HCT116 (cell line): ENCODE results near the gene THTPA. TPM values are rescaled to one million over a fixed set of nuclear protein-coding genes. Genes with fewer than 3 reads are reported as not detected.
A peak's percentile ranks its signal among the peaks of the same experiment; 100 is the strongest.

Experiments
- ATAC-seq: fragments of 200-7000 bp; cut with Tn5 transposase; 2 replicates; pipeline ENCODE4 v1.9.1; 2020; ENCODE audit warnings: mild to moderate bottlenecking, moderate library complexity
- BruUV-seq: library from RNA; stranded (reverse); fragments of 400-500 nt; replicated peaks from 2 replicates; lab custom pipeline; 2021; lab: Mats Ljungman, UMichigan
- CTCF ChIA-PET: fragments of 300-600 bp; sonication (Branson Sonifier 250); formaldehyde crosslinking; loops from one replicate; lab custom pipeline; 2021; ENCODE audit warnings: antibody characterized with exemption; lab: Charles Lee
- POLR2A ChIA-PET: fragments of 300-600, 350-600 bp; sonication (Branson Sonifier 250); formaldehyde crosslinking; loops from one replicate; lab custom pipeline; 2021; ENCODE audit warnings: antibody characterized with exemption; lab: Charles Lee
- RAD21 ChIA-PET, 2 experiments: fragments of 300-600 bp; sonication (Branson Sonifier 250); formaldehyde crosslinking; loops; one replicate each; lab custom pipeline; 2023; ENCODE audit warnings: low total read pairs in 2 of 2; ENCODE audit not compliant: uncharacterized antibody in 2 of 2, unreplicated experiment in 2 of 2, low non-redundant PET in 1 of 2; lab: Charles Lee
- DNase-seq: peaks from one replicate; pipeline ENCODE4 v3.0.0-alpha.2; 2010; ENCODE audit warnings: low read depth, low spot score
- H2AFZ ChIP-seq: fragments of 200-600 bp; shearing (Covaris generic), sonication (generic); 2 replicates; pipeline ENCODE4 v1.6.1; 2017; ENCODE audit warnings: low read depth, mixed run types, mixed read lengths, antibody characterized with exemption, low read length; ENCODE audit not compliant: poor library complexity, severe bottlenecking
- H3K27ac ChIP-seq: 2 replicates; pipeline ENCODE4 v1.5.1; 2012; ENCODE audit warnings: low read depth, low read length
- H3K27me3 ChIP-seq: fragments of 200-600 bp; sonication (generic); 2 replicates; pipeline ENCODE4 v1.6.1; 2016; ENCODE audit warnings: mixed run types, low read length, mixed read lengths; ENCODE audit not compliant: insufficient read depth
- H3K36me3 ChIP-seq, 2 experiments: fragments of 200-500 bp in 1 of 2; fragments of 200-600 bp in 1 of 2; sonication (Bioruptor generic) in 1 of 2; sonication (generic) in 1 of 2; 2 replicates each; pipeline versions ENCODE4 v1.5.1 to v1.6.1; 2014 to 2016; ENCODE audit warnings: low read length in 2 of 2, inconsistent platforms in 1 of 2, mixed read lengths in 1 of 2, mixed run types in 1 of 2; ENCODE audit not compliant: insufficient read depth in 2 of 2, control insufficient read depth in 1 of 2
- H3K4me1 ChIP-seq, 2 experiments: fragments of 200-600 bp in 1 of 2; sonication (generic) in 1 of 2; 2 replicates each; pipeline versions ENCODE4 v1.5.1 to v1.6.1; 2012 to 2017; ENCODE audit warnings: low read length in 2 of 2, inconsistent platforms in 1 of 2, mild to moderate bottlenecking in 1 of 2, mixed read lengths in 1 of 2, mixed run types in 1 of 2, moderate library complexity in 1 of 2; ENCODE audit not compliant: insufficient read depth in 2 of 2, control insufficient read depth in 1 of 2
- H3K4me2 ChIP-seq: fragments of 200-600 bp; sonication (generic); 2 replicates; pipeline ENCODE4 v1.6.1; 2017; ENCODE audit warnings: mixed run types, low read length, mixed read lengths
- H3K4me3 ChIP-seq, 2 experiments: fragments of 200-600 bp in 1 of 2; sonication (generic) in 1 of 2; replicated peaks in 1 of 2; 2 replicates each; pipeline ENCODE4 v1.5.1; 2011 to 2016; ENCODE audit warnings: low read length in 2 of 2, control low read depth in 1 of 2, low read depth in 1 of 2, mild to moderate bottlenecking in 1 of 2, mixed read lengths in 1 of 2, mixed run types in 1 of 2
- H3K79me2 ChIP-seq: fragments of 200-600 bp; sonication (generic); 2 replicates; pipeline ENCODE4 v1.6.1; 2017; ENCODE audit warnings: mild to moderate bottlenecking, mixed run types, low read length, moderate library complexity, mixed read lengths; ENCODE audit not compliant: insufficient read depth
- H3K9ac ChIP-seq: fragments of 200-600 bp; sonication (generic); 2 replicates; pipeline ENCODE4 v1.6.1; 2016; ENCODE audit warnings: low read length, mixed read lengths
- H3K9me2 ChIP-seq: fragments of 200-600 bp; sonication (generic), shearing (Covaris generic); 2 replicates; pipeline ENCODE4 v1.6.1; 2017; ENCODE audit warnings: mixed run types, mild to moderate bottlenecking, moderate library complexity; ENCODE audit not compliant: insufficient read depth
- H3K9me3 ChIP-seq, 2 experiments: fragments of 200-500 bp in 1 of 2; fragments of 200-600 bp in 1 of 2; sonication (Bioruptor generic) in 1 of 2; sonication (generic) in 1 of 2; 2 replicates each; pipeline ENCODE4 v1.6.1; 2014 to 2017; ENCODE audit warnings: low read length in 2 of 2, mixed read lengths in 2 of 2, inconsistent platforms in 1 of 2, low read depth in 1 of 2, mild to moderate bottlenecking in 1 of 2, mixed run types in 1 of 2, moderate library complexity in 1 of 2; ENCODE audit not compliant: control insufficient read depth in 1 of 2, insufficient read depth in 1 of 2
- H4K20me1 ChIP-seq: fragments of 200-600 bp; sonication (generic), shearing (Covaris generic); 2 replicates; pipeline ENCODE4 v1.6.1; 2017; ENCODE audit warnings: mixed run types, mild to moderate bottlenecking, moderate library complexity; ENCODE audit not compliant: insufficient read depth
- CEBPB ChIP-seq: IDR thresholded peaks from 2 replicates; pipeline ENCODE4 v1.6.1; 2012; ENCODE audit warnings: low read depth
- EGR1 ChIP-seq: IDR thresholded peaks from 2 replicates; pipeline ENCODE4 v1.6.1; 2012; ENCODE audit warnings: low read depth
- ELF1 ChIP-seq: IDR thresholded peaks from 2 replicates; pipeline ENCODE4 v1.6.1; 2012; ENCODE audit warnings: low read depth, borderline replicate concordance
- EZH2 ChIP-seq: fragments of 200-600 bp; sonication (generic); IDR thresholded peaks from 2 replicates; pipeline ENCODE4 v1.6.1; 2017; ENCODE audit warnings: antibody characterized with exemption, mixed run types
- FOSL1 ChIP-seq: IDR thresholded peaks from 2 replicates; pipeline ENCODE4 v1.6.1; 2012; ENCODE audit warnings: low read depth
- JUND ChIP-seq: IDR thresholded peaks from 2 replicates; pipeline ENCODE4 v1.6.1; 2012
- RAD21 ChIP-seq: IDR thresholded peaks from 2 replicates; pipeline ENCODE4 v1.6.1; 2012; ENCODE audit warnings: low read depth, mild to moderate bottlenecking
- SRF ChIP-seq: IDR thresholded peaks from 2 replicates; pipeline ENCODE4 v1.6.1; 2012; ENCODE audit warnings: low read depth
- TCF7L2 ChIP-seq: IDR thresholded peaks from 2 replicates; pipeline ENCODE4 v1.7.0; 2011; ENCODE audit warnings: borderline replicate concordance, inconsistent platforms; ENCODE audit not compliant: insufficient read depth, insufficient read length; ENCODE audit errors: extremely low read depth
- intact Hi-C: fragments of 100-400 bp; cut with micrococcal nuclease; formaldehyde crosslinking; loops from 2 replicates; pipeline ENCODE4 v1.10.0; 2022
- total RNA-seq: library from RNA; stranded (reverse); gene quantifications from one replicate; pipeline ENCODE4 v1.2.1, GENCODE V29; 2021; ENCODE audit not compliant: unreplicated experiment
- TF ChIP-seq, protein P1 (sequence below): IDR thresholded peaks from 2 replicates; pipeline ENCODE4 v1.6.1; 2011; ENCODE audit warnings: mild to moderate bottlenecking, low read length, moderate library complexity; ENCODE audit not compliant: insufficient replicate concordance; ENCODE audit errors: extremely low read depth
- TF ChIP-seq, protein P2 (sequence below), 3 experiments: fragments of 200-600 bp in 1 of 3; sonication (generic) in 1 of 3; IDR thresholded peaks in 2 of 3; conservative IDR thresholded peaks in 1 of 3; 2 replicates each; pipeline ENCODE4 v1.5.1; 2012 to 2017; ENCODE audit warnings: low read depth in 2 of 3, low read length in 2 of 3, antibody characterized with exemption in 1 of 3, borderline replicate concordance in 1 of 3, control low read depth in 1 of 3, mild to moderate bottlenecking in 1 of 3, mixed read lengths in 1 of 3, mixed run types in 1 of 3, moderate library complexity in 1 of 3; ENCODE audit not compliant: insufficient read depth in 1 of 3
- TF ChIP-seq, protein P3 (sequence below): IDR thresholded peaks from 2 replicates; pipeline ENCODE4 v1.6.1; 2012
- TF ChIP-seq, protein P4 (sequence below): IDR thresholded peaks from 2 replicates; pipeline ENCODE4 v1.6.1; 2012

The THTPA gene
- total RNA-seq, 1 experiment from 2014 or later: 5.8 TPM

DNA sequence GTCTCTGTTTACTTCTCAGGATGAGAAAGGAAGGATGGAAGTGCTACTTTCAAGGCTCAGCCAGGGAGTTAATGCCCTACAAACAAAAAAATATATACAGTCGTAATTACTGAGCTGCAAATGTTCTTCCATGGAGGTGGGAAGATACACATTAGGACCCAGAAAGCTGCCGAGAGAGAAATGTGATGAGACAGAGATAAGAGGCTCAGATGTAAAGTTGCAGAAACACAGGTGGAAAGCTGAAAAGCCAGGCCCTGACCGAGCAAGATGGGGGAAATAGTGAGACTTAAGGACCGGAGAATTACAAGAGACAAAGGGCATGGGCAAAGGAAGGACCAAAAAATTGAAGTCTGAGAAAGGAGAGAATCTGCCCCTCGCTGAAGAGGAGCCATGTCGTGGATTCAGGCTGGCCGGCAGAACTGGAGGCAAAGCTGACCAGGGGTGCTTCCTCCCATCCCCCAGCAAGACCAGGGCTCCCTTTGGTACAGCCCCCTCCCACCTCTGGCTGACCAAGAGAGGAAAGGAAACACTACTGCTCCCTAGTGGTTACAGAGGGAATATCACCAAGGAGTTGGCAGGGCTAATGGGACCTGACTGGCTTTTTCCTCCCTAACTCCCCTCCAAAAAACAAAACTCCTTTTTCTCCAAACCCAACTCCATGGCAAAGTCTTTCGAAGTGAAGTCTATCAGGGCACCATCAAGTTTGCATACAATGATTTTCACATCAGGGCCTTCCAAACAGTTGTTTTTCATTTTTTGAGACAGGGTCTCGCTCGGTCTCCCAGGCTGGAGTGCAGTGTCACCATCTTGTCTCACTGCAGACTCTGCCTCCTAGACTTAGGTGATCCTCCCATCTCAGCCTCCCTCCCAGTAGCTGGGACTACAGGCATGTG, 16.6 kb upstream of the THTPA start:
- no peak overlapping the region for H3K4me3 ChIP-seq

More for the DNA sequence above, 16.6 kb upstream of the THTPA start:
- Histone ChIP-seq H3K36me3 (no peaks in the 10 kb centered on the region), H3K4me1 (peaks cover 0 to 9% of the 10 kb centered on the region in 2 experiments; a peak in 2 of 4 replicates), H3K27me3 (no peaks in the 10 kb centered on the region), H3K79me2 (no peaks in the 10 kb centered on the region), H4K20me1 (no peaks in the 10 kb centered on the region), H3K9me3 (no peaks in the 10 kb centered on the region), H3K4me2 (no peak overlapping the region), H3K9me2 (no peaks in the 10 kb centered on the region), H3K9ac (no peak overlapping the region), H3K27ac (no peak overlapping the region), H2AFZ (no peak overlapping the region)
- DNase-seq: peak; percentile 19
- intact Hi-C loops: loop anchor here (5.0 kb wide), 1 partner anchor 62 kb away; no protein-coding TSS in a partner anchor
- peak; percentile 95 for ATAC-seq
- TF ChIP-seq, protein P1, sequence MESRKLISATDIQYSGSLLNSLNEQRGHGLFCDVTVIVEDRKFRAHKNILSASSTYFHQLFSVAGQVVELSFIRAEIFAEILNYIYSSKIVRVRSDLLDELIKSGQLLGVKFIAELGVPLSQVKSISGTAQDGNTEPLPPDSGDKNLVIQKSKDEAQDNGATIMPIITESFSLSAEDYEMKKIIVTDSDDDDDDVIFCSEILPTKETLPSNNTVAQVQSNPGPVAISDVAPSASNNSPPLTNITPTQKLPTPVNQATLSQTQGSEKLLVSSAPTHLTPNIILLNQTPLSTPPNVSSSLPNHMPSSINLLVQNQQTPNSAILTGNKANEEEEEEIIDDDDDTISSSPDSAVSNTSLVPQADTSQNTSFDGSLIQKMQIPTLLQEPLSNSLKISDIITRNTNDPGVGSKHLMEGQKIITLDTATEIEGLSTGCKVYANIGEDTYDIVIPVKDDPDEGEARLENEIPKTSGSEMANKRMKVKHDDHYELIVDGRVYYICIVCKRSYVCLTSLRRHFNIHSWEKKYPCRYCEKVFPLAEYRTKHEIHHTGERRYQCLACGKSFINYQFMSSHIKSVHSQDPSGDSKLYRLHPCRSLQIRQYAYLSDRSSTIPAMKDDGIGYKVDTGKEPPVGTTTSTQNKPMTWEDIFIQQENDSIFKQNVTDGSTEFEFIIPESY: no peak
- TF ChIP-seq EZH2 (no peak), JUND (no peak), SRF (no peak), FOSL1 (no peak), TCF7L2 (no peak), CEBPB (no peak), RAD21 (peak; percentile 55), ELF1 (no peak), EGR1 (no peak)
- TF ChIP-seq, protein P2, sequence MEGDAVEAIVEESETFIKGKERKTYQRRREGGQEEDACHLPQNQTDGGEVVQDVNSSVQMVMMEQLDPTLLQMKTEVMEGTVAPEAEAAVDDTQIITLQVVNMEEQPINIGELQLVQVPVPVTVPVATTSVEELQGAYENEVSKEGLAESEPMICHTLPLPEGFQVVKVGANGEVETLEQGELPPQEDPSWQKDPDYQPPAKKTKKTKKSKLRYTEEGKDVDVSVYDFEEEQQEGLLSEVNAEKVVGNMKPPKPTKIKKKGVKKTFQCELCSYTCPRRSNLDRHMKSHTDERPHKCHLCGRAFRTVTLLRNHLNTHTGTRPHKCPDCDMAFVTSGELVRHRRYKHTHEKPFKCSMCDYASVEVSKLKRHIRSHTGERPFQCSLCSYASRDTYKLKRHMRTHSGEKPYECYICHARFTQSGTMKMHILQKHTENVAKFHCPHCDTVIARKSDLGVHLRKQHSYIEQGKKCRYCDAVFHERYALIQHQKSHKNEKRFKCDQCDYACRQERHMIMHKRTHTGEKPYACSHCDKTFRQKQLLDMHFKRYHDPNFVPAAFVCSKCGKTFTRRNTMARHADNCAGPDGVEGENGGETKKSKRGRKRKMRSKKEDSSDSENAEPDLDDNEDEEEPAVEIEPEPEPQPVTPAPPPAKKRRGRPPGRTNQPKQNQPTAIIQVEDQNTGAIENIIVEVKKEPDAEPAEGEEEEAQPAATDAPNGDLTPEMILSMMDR (IDR thresholded peaks at IDR 0.05 in 2 of 3, conservative IDR thresholded peaks at IDR 0.05 in 1 of 3; ENCODE audit: borderline replicate concordance in 1 of 3, insufficient read depth in 1 of 3, low read depth in 2 of 3, low read length in 2 of 3): peak; percentile 42 to 85 (median 80); a peak in 5 of 6 replicates
- TF ChIP-seq, protein P3, sequence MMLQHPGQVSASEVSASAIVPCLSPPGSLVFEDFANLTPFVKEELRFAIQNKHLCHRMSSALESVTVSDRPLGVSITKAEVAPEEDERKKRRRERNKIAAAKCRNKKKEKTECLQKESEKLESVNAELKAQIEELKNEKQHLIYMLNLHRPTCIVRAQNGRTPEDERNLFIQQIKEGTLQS: no peak
- TF ChIP-seq, protein P4, sequence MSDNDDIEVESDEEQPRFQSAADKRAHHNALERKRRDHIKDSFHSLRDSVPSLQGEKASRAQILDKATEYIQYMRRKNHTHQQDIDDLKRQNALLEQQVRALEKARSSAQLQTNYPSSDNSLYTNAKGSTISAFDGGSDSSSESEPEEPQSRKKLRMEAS: no peak
- RAD21 ChIA-PET: no interaction called here
- POLR2A ChIA-PET: no interaction called here
- CTCF ChIA-PET: interaction anchor here (0.7 to 2.4 kb wide), 5 partner anchors 10 to 61 kb away, joined by 3 to 9 read pairs (median 5); no protein-coding TSS in a partner anchor
- BruUV-seq: no TSS peak
